CD14-positive monocyte (primary cell): ENCODE results near the gene TLK2. TPM values are rescaled to one million over a fixed set of nuclear protein-coding genes. Genes with fewer than 3 reads are reported as not detected.
A peak's percentile ranks its signal among the peaks of the same experiment; 100 is the strongest.

Experiments
- DNase-seq, 3 donors: peaks; one replicate each; pipeline ENCODE4 v3.0.0-alpha.2; 2011 to 2022
- H2AFZ ChIP-seq: 2 replicates; pipeline ENCODE4 v1.6.0; 2012; ENCODE audit warnings: mild to moderate bottlenecking, low read depth, low read length, inconsistent platforms; ENCODE audit not compliant: insufficient read depth, poor library complexity, severe bottlenecking
- H3K27ac ChIP-seq, 2 donors: 1 replicate in 1 of 2; 2 replicates in 1 of 2; pipeline ENCODE4 v1.5.1; 2012 to 2013; ENCODE audit warnings: low read length in 2 of 2, control low read depth in 1 of 2, inconsistent platforms in 1 of 2, low read depth in 1 of 2, mild to moderate bottlenecking in 1 of 2
- H3K27me3 ChIP-seq, 2 donors: one replicate each; pipeline versions ENCODE4 v1.6.0 to v1.6.1; 2011 to 2013; ENCODE audit warnings: low read length in 2 of 2; ENCODE audit not compliant: control insufficient read depth in 2 of 2, insufficient read depth in 2 of 2
- H3K36me3 ChIP-seq, 2 donors: replicated peaks in 1 of 2; 1 replicate in 1 of 2; 2 replicates in 1 of 2; pipeline versions ENCODE4 v1.5.1 to v1.6.1; 2012 to 2013; ENCODE audit warnings: low read length in 2 of 2, control low read depth in 1 of 2, inconsistent platforms in 1 of 2, mild to moderate bottlenecking in 1 of 2; ENCODE audit not compliant: insufficient read depth in 2 of 2, control insufficient read depth in 1 of 2
- H3K4me1 ChIP-seq, 2 donors: 1 replicate in 1 of 2; 2 replicates in 1 of 2; pipeline versions ENCODE4 v1.5.1 to v1.6.1; 2012 to 2013; ENCODE audit warnings: low read length in 2 of 2, control low read depth in 1 of 2, inconsistent platforms in 1 of 2, mild to moderate bottlenecking in 1 of 2, moderate library complexity in 1 of 2; ENCODE audit not compliant: insufficient read depth in 2 of 2, control insufficient read depth in 1 of 2
- H3K4me2 ChIP-seq: replicated peaks from 2 replicates; pipeline ENCODE3; 2012; ENCODE audit warnings: low read length, moderate library complexity, mild to moderate bottlenecking; ENCODE audit not compliant: poor library complexity, severe bottlenecking; ENCODE audit errors: extremely low read depth
- H3K4me3 ChIP-seq, 3 experiments: fragments of 200-600 bp in 1 of 3; sonication (generic) in 1 of 3; replicated peaks in 1 of 3; 1 replicate in 2 of 3; 2 replicates in 1 of 3; pipeline ENCODE4 v1.5.1; 2011 to 2013; ENCODE audit warnings: low read length in 3 of 3, mild to moderate bottlenecking in 3 of 3, control low read depth in 2 of 3, low read depth in 2 of 3, inconsistent platforms in 1 of 3, moderate library complexity in 1 of 3
- H3K79me2 ChIP-seq: 2 replicates; pipeline ENCODE4 v1.6.0; 2012; ENCODE audit warnings: mild to moderate bottlenecking, control low read depth, inconsistent platforms, low read length, moderate library complexity; ENCODE audit not compliant: insufficient read depth
- H3K9ac ChIP-seq: 2 replicates; pipeline ENCODE4 v1.6.0; 2017; ENCODE audit warnings: low read length, mild to moderate bottlenecking; ENCODE audit not compliant: insufficient read depth, poor library complexity, severe bottlenecking
- H3K9me3 ChIP-seq, 2 donors: replicated peaks in 1 of 2; 1 replicate in 1 of 2; 2 replicates in 1 of 2; pipeline versions ENCODE4 v1.5.1 to v1.6.1; 2012 to 2013; ENCODE audit warnings: low read length in 2 of 2, control low read depth in 1 of 2; ENCODE audit not compliant: control insufficient read depth in 1 of 2, insufficient read depth in 1 of 2
- H4K20me1 ChIP-seq: 2 replicates; pipeline ENCODE4 v1.6.0; 2012; ENCODE audit warnings: mild to moderate bottlenecking, low read length, control low read depth, moderate library complexity; ENCODE audit not compliant: insufficient read depth
- H3K27ac Mint-ChIP-seq, 7 donors: one replicate each; pipeline ENCODE4 v1.8.0; 2020; ENCODE audit warnings: mild to moderate bottlenecking in 7 of 7, mixed read lengths in 7 of 7, moderate library complexity in 6 of 7, inconsistent platforms in 2 of 7
- H3K27me3 Mint-ChIP-seq, 3 donors: one replicate each; pipeline ENCODE4 v1.8.0; 2021 to 2022; ENCODE audit warnings: low read depth in 3 of 3, mild to moderate bottlenecking in 3 of 3, mixed read lengths in 3 of 3, moderate library complexity in 3 of 3, inconsistent platforms in 1 of 3
- H3K36me3 Mint-ChIP-seq, 2 donors: one replicate each; pipeline ENCODE4 v1.8.0; 2020; ENCODE audit warnings: mixed read lengths in 2 of 2, inconsistent platforms in 1 of 2, mild to moderate bottlenecking in 1 of 2
- H3K4me1 Mint-ChIP-seq: one replicate; pipeline ENCODE4 v1.8.0; 2020; ENCODE audit warnings: mild to moderate bottlenecking, mixed read lengths
- H3K4me3 Mint-ChIP-seq, 2 donors: one replicate each; pipeline ENCODE4 v1.8.0; 2020; ENCODE audit warnings: mild to moderate bottlenecking in 2 of 2, mixed read lengths in 2 of 2, moderate library complexity in 1 of 2
- H3K9me3 Mint-ChIP-seq, 7 donors: one replicate each; pipeline ENCODE4 v1.8.0; 2020 to 2022; ENCODE audit warnings: mixed read lengths in 7 of 7, mild to moderate bottlenecking in 6 of 7, moderate library complexity in 6 of 7, inconsistent platforms in 2 of 7
- WGBS: methylation state at CpG from one replicate; pipeline ENCODE4 v1.1.5; 2013; ENCODE audit warnings: missing lambda C conversion rate; ENCODE audit not compliant: insufficient coverage; 5-methylcytosine and 5-hydroxymethylcytosine counted together
- intact Hi-C, 2 donors: fragments of 100-400 bp; cut with micrococcal nuclease; formaldehyde crosslinking; loops; one replicate each; pipeline versions ENCODE4 v1.15.0 to v1.15.1; 2023
- polyA plus RNA-seq, 3 donors: library from polyadenylated mRNA; depleted of rRNA in 1 of 3; unstranded in 2 of 3; stranded (reverse) in 1 of 3; fragments of 300-500 nt in 2 of 3; fragments of >200 nt in 1 of 3; fragmentation: Illumina TruSeq in 2 of 3; gene quantifications; 1 replicate in 2 of 3; 2 replicates in 1 of 3; pipeline ENCODE4 v1.2.3, GENCODE V29; 2012 to 2021
- TF ChIP-seq, protein P1 (sequence below): fragments of 200-600 bp; IDR thresholded peaks from one replicate; pipeline ENCODE4 v1.8.0; 2022; ENCODE audit warnings: antibody characterized with exemption, mild to moderate bottlenecking

Gene TLK2
- polyA plus RNA-seq, 3 donors = 4.0 to 28.2 (median 4.3) TPM

DNA sequence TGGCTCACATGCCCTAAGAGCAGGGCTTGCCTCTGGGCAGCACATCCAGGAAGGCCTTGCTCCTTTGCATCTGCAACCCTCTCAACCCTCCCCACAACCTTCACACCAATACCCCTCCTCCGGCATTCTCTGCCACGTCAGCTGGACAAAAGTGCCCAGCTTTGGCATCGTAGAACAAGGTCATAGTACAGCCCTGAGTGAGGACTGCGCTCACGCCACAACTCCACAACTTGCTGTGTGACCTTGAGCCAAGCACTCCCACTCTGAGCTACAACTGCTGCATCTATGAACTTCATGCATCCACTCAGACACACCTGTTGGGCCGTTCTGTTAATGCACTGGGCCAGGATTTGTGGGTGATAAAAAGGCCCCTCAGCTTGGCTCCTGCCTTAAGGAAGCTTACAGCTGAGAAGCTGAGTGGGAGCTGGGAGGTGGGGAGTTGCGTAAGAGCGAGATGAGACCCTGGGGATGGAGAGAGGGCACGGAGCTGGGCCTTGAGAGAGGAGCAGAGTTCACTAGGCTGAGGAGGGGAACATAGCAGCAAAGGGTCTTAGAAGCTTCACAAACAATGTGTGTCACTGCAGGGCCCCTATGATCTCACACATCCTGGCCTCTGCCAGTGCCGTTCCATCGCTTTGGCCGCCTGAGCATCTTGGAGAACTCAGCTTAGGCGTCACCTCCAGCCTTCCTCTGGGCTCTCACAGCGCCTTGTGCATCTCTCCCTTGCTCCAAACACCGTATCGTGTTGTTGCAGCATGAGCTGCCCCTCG is 140.2 kb downstream of the TLK2 start:
- Histone ChIP-seq H3K27ac (no peak overlapping the region), H3K9me3 (no peaks in the 10 kb centered on the region), H3K4me3 (no peak overlapping the region), H3K9ac (no peak overlapping the region), H4K20me1 (no peaks in the 10 kb centered on the region), H3K27me3 (no peaks in the 10 kb centered on the region), H3K36me3 (peaks cover 18 to 30% of the 10 kb centered on the region in 2 donors), H3K4me2 (no peak overlapping the region), H2AFZ (no peak overlapping the region), H3K79me2 (no peaks in the 10 kb centered on the region), H3K4me1 (no peaks in the 10 kb centered on the region)
- no peak for DNase-seq
- 92% methylated on average over 13 of the region's 17 CpGs for WGBS
- Mint-ChIP-seq H3K36me3 (peaks cover 40 to 50% of the 10 kb centered on the region in 2 donors), H3K27ac (peak overlapping the region in 1 of 7 donors; percentile 42), H3K27me3 (peaks cover 0 to 4% (median 0%) of the 10 kb centered on the region in 3 donors), H3K4me1 (no peaks in the 10 kb centered on the region), H3K4me3 (no peak overlapping the region), H3K9me3 (peaks cover 0 to 1% (median 0%) of the 10 kb centered on the region in 7 donors)
- TF ChIP-seq, protein P1, sequence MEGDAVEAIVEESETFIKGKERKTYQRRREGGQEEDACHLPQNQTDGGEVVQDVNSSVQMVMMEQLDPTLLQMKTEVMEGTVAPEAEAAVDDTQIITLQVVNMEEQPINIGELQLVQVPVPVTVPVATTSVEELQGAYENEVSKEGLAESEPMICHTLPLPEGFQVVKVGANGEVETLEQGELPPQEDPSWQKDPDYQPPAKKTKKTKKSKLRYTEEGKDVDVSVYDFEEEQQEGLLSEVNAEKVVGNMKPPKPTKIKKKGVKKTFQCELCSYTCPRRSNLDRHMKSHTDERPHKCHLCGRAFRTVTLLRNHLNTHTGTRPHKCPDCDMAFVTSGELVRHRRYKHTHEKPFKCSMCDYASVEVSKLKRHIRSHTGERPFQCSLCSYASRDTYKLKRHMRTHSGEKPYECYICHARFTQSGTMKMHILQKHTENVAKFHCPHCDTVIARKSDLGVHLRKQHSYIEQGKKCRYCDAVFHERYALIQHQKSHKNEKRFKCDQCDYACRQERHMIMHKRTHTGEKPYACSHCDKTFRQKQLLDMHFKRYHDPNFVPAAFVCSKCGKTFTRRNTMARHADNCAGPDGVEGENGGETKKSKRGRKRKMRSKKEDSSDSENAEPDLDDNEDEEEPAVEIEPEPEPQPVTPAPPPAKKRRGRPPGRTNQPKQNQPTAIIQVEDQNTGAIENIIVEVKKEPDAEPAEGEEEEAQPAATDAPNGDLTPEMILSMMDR = no peak
- intact Hi-C loops = no loop called here

DNA sequence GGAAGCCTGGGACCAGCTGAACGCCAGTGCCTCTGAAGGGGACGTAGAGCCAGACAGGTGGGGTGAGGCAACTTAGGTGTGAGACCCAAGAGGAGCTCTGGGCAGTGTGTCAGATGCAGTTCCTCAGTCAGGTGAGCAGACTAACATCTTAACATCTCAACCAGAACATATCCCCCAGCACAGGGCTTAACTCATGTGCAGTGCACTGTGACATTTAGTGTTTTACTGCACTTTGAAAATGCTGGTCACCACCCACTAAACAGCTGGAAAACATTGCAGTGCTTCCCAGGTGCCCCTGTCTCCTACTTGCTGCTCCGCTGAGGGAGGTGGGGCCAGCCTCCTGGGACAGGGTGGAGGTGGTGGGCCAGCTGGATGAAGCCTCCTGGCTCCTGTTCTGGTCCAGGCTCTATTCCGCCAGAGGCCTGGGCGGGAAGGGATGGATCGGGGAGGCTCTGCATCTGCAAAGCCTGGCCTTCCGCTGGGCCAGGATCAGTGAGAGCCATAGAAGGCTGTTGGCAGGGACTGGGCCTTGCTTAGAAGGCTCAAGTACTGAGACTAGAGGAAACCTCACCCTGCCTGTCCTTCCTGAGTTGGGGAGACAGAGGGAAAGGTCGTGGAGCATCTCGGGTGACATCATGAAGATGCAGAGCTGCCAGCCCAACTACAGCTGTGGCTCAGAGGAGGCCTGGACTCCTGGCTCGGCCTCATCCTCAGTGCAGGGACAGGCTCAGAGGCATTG is 141.0 kb downstream of the TLK2 start:
- WGBS = 87% methylated on average over 10 of the region's 10 CpGs
- peaks cover 0 to 5% (median 1%) of the 10 kb centered on the region in 7 donors for H3K9me3 Mint-ChIP-seq
- Histone ChIP-seq H3K79me2 (no peaks in the 10 kb centered on the region), H3K27ac (no peak overlapping the region), H3K9me3 (no peaks in the 10 kb centered on the region), H2AFZ (no peak overlapping the region), H3K27me3 (no peaks in the 10 kb centered on the region), H3K4me3 (no peak overlapping the region), H3K4me2 (no peak overlapping the region), H4K20me1 (no peaks in the 10 kb centered on the region), H3K36me3 (peaks cover 12 to 23% of the 10 kb centered on the region in 2 donors), H3K4me1 (no peaks in the 10 kb centered on the region), H3K9ac (no peak overlapping the region)
- H3K27me3 Mint-ChIP-seq = peaks cover 0 to 4% (median 0%) of the 10 kb centered on the region in 3 donors
- TF ChIP-seq, protein P1 = no peak
- intact Hi-C loops = no loop called here
- H3K4me1 Mint-ChIP-seq = no peaks in the 10 kb centered on the region
- no peak for DNase-seq
- no peak overlapping the region for H3K4me3 Mint-ChIP-seq
- peak overlapping the region in 1 of 7 donors; percentile 42 for H3K27ac Mint-ChIP-seq
- peaks cover 34 to 44% of the 10 kb centered on the region in 2 donors for H3K36me3 Mint-ChIP-seq
